Measurements from ENCODE around the gene CTCFL. TPM values are rescaled to one million over a fixed set of nuclear protein-coding genes. Genes with fewer than 3 reads are reported as not detected.

Gene CTCFL
- total and polyA plus RNA-seq, 2 of the 13 experiments (the other 11 are each of a cell fraction or from before 2014, with no cell fraction given): 0.04 TPM; not detected in 1

- no peak for TF ChIP-seq GPBP1L1 (CRISPR knock-in tag; IDR thresholded peaks at IDR 0.05)
- no peak for TF ChIP-seq SNRNP70 (IDR thresholded peaks at IDR 0.05; ENCODE audit: low read depth, low read length)
- TF ChIP-seq ZMYM3 (CRISPR knock-in tag; IDR thresholded peaks at IDR 0.05): no peak; the same call in 1 of the 2 replicates
- no peak for TF ChIP-seq ATM (IDR thresholded peaks at IDR 0.05; ENCODE audit: borderline replicate concordance)
- TF ChIP-seq ZNF441 (CRISPR knock-in tag; IDR thresholded peaks at IDR 0.05; ENCODE audit: borderline replicate concordance): peak; percentile 93
- TF ChIP-seq PHB2 (IDR thresholded peaks at IDR 0.05; ENCODE audit: partially characterized antibody): no peak
- no peak for TF ChIP-seq ZNF549 (CRISPR knock-in tag; IDR thresholded peaks at IDR 0.05)
- 0 out of 2 replicates have a peak, but pooled peaks have one; percentile 52 for TF ChIP-seq HIVEP1 (CRISPR knock-in tag; IDR thresholded peaks at IDR 0.05)
- no peak for TF ChIP-seq ZNF383 (CRISPR knock-in tag; IDR thresholded peaks at IDR 0.05; ENCODE audit: borderline replicate concordance)
- no peak; the same call in 1 of the 2 replicates for TF ChIP-seq UBTF (CRISPR knock-in tag; IDR thresholded peaks at IDR 0.05)
- TF ChIP-seq YEATS2 (CRISPR knock-in tag; IDR thresholded peaks at IDR 0.05; ENCODE audit: borderline replicate concordance): no peak; the same call in 1 of the 2 replicates
- TF ChIP-seq ZNF660 (CRISPR knock-in tag; IDR thresholded peaks at IDR 0.05; ENCODE audit: borderline replicate concordance, low read depth): peak; percentile 93; the same call in 1 of the 2 replicates
- TF ChIP-seq TRAFD1 (CRISPR knock-in tag; IDR thresholded peaks at IDR 0.05; ENCODE audit: borderline replicate concordance): 0 out of 2 replicates have a peak, but pooled peaks have one; percentile 38
- TF ChIP-seq GPN1 (CRISPR knock-in tag; IDR thresholded peaks at IDR 0.05; ENCODE audit: borderline replicate concordance): no peak
- TF ChIP-seq ZC3H4 (CRISPR knock-in tag; IDR thresholded peaks at IDR 0.05; ENCODE audit: borderline replicate concordance): no peak
- peak; percentile 61; the same call in 1 of the 2 replicates for TF ChIP-seq ZNF230 (CRISPR knock-in tag; IDR thresholded peaks at IDR 0.05)
- no peak for TF ChIP-seq NKX3-1 (CRISPR knock-in tag; IDR thresholded peaks at IDR 0.05)
- TF ChIP-seq KLF6 (CRISPR knock-in tag; IDR thresholded peaks at IDR 0.05): peak; percentile 85; the same call in 1 of the 2 replicates
- TF ChIP-seq PHF20 (CRISPR knock-in tag; IDR thresholded peaks at IDR 0.05): no peak
- TF ChIP-seq ZNF24 (IDR thresholded peaks at IDR 0.05): 0 out of 2 replicates have a peak, but pooled peaks have one; percentile 31
- TF ChIP-seq ZNF576 (CRISPR knock-in tag; IDR thresholded peaks at IDR 0.05): no peak
- no peak for TF ChIP-seq DPF2 (CRISPR knock-in tag; IDR thresholded peaks at IDR 0.05; ENCODE audit: borderline replicate concordance, low read depth)
- TF ChIP-seq KLF11 (CRISPR knock-in tag; IDR thresholded peaks at IDR 0.05): no peak
- no peak for TF ChIP-seq MYC (CRISPR knock-in tag; IDR thresholded peaks at IDR 0.05; ENCODE audit: borderline replicate concordance)
- peak; percentile 24; the same call in 1 of the 2 replicates for TF ChIP-seq ERF (CRISPR knock-in tag; IDR thresholded peaks at IDR 0.05)
- TF ChIP-seq ZNF841 (CRISPR knock-in tag; IDR thresholded peaks at IDR 0.05; ENCODE audit: borderline replicate concordance): no peak
These were observed 14.9 kb upstream of the CTCFL start (continued) for GRCh38 chr20:57539889-57540288.
